Ascending aorta (tissue), 2 donors: ENCODE data around the gene CFI. TPM values are rescaled to one million over a fixed set of nuclear protein-coding genes. Genes with fewer than 3 reads are reported as not detected.

Source experiments
- DNase-seq, 2 donors: peaks; one replicate each; pipeline ENCODE4 v3.0.0-alpha.2; 2019; ENCODE audit warnings: low spot score in 2 of 2
- H3K27ac ChIP-seq, 2 donors: fragments of 200-600 bp; sonication (generic); one replicate each; pipeline ENCODE4 v1.5.1; 2016 to 2017; ENCODE audit warnings: mild to moderate bottlenecking in 1 of 2
- H3K27me3 ChIP-seq: fragments of 200-600 bp; sonication (generic); one replicate; pipeline ENCODE4 v1.5.1; 2017
- H3K36me3 ChIP-seq, 2 donors: fragments of 200-600 bp; sonication (generic); one replicate each; pipeline ENCODE4 v1.5.1; 2016
- H3K4me1 ChIP-seq, 2 donors: fragments of 200-600 bp; sonication (generic); one replicate each; pipeline ENCODE4 v1.5.1; 2016 to 2017; ENCODE audit warnings: mild to moderate bottlenecking in 1 of 2
- H3K4me3 ChIP-seq, 2 donors: fragments of 200-600 bp; sonication (generic); one replicate each; pipeline ENCODE4 v1.5.1; 2016 to 2017; ENCODE audit warnings: mild to moderate bottlenecking in 1 of 2
- H3K9me3 ChIP-seq, 2 donors: fragments of 200-600 bp; sonication (generic); one replicate each; pipeline ENCODE4 v1.5.1; 2016
- CTCF ChIP-seq, 3 experiments: fragments of 200-600 bp in 2 of 3; fragments of 450-650 bp in 1 of 3; sonication (generic) in 2 of 3; IDR thresholded peaks; one replicate each; pipeline ENCODE4 v1.5.1; 2016 to 2019; ENCODE audit warnings: antibody characterized with exemption in 3 of 3, mild to moderate bottlenecking in 1 of 3, moderate library complexity in 1 of 3
- intact Hi-C: fragments of 100-400 bp; cut with DNase I; formaldehyde crosslinking; loops from one replicate; pipeline ENCODE4 v1.15.1; 2023
- total RNA-seq: library from RNA; depleted of rRNA; stranded (reverse); fragments of >200 nt; gene quantifications from one replicate; pipeline ENCODE4 v1.1.0, GENCODE V29; 2016

CFI gene
- 17.8 TPM for total RNA-seq

GRCh38 chr4:109801895-109802319 lies at the start of gene CFI:
Gene CFI, minus strand, starts transcription at chr4:109801999. Its CDS starts 28 bp downstream, at chr4:109801971.
- no peak for TF ChIP-seq CTCF (IDR thresholded peaks at IDR 0.05)
- no peak within 1 kb of the TSS for H3K4me3 ChIP-seq

GRCh38 chr4:109850601-109851000 lies 48.8 kb upstream of the CFI start:
- no peak for TF ChIP-seq CTCF (IDR thresholded peaks at IDR 0.05)
- H3K27ac ChIP-seq, result no peak overlapping the region
- no peaks in the 10 kb centered on the region for H3K27me3 ChIP-seq
- no peaks in the 10 kb centered on the region for H3K9me3 ChIP-seq
- no peaks in the 10 kb centered on the region for H3K4me1 ChIP-seq
- DNase-seq, result no peak
- intact Hi-C loops, result no loop called here
- H3K4me3 ChIP-seq, result no peak overlapping the region
- no peaks in the 10 kb centered on the region for H3K36me3 ChIP-seq

More at GRCh38 chr4:109801895-109802319, at the start of gene CFI:
- no peaks in the 10 kb centered on the region for H3K27me3 ChIP-seq
- H3K36me3 ChIP-seq, result no peaks in the 10 kb centered on the region
- no peak for DNase-seq
- H3K27ac ChIP-seq, result no peak within 1 kb of the TSS
- no peaks in the 10 kb centered on the region for H3K4me1 ChIP-seq
- intact Hi-C loops, result no loop called here
- no peaks in the 10 kb centered on the region for H3K9me3 ChIP-seq

GRCh38 chr4:109848501-109848900 lies 46.7 kb upstream of the CFI start:
- no peaks in the 10 kb centered on the region for H3K36me3 ChIP-seq
- no peak for DNase-seq
- H3K27me3 ChIP-seq, result no peaks in the 10 kb centered on the region
- no peaks in the 10 kb centered on the region for H3K4me1 ChIP-seq
- intact Hi-C loops, result no loop called here
- H3K27ac ChIP-seq, result no peak overlapping the region
- TF ChIP-seq CTCF (IDR thresholded peaks at IDR 0.05), result no peak
- H3K4me3 ChIP-seq, result no peak overlapping the region
- no peaks in the 10 kb centered on the region for H3K9me3 ChIP-seq

- no peak for DNase-seq
- H3K4me1 ChIP-seq, result no peaks in the 10 kb centered on the region
- H3K4me3 ChIP-seq, result no peak within 1 kb of the TSS
- no peaks in the 10 kb centered on the region for H3K36me3 ChIP-seq
- no peak within 1 kb of the TSS for H3K27ac ChIP-seq
- TF ChIP-seq CTCF (IDR thresholded peaks at IDR 0.05), result no peak
- no peaks in the 10 kb centered on the region for H3K27me3 ChIP-seq
- intact Hi-C loops, result no loop called here
- H3K9me3 ChIP-seq, result no peaks in the 10 kb centered on the region
Observed at GRCh38 chr4:109847896-109848442, 46.2 kb upstream of the CFI start, which contains the start of gene LRIT3. Gene LRIT3, plus strand, starts transcription at chr4:109848107. Its CDS starts 95 bp downstream, at chr4:109848202.

- Histone ChIP-seq H3K4me3 (no peak overlapping the region), H3K4me1 (no peaks in the 10 kb centered on the region), H3K27ac (no peak overlapping the region), H3K27me3 (no peaks in the 10 kb centered on the region), H3K36me3 (no peaks in the 10 kb centered on the region), H3K9me3 (no peaks in the 10 kb centered on the region)
- TF ChIP-seq CTCF (IDR thresholded peaks at IDR 0.05), result no peak
- intact Hi-C loops, result no loop called here
- DNase-seq, result no peak
Observed at GRCh38 chr4:109846395-109847098, 44.7 kb upstream of the CFI start.
